Activated T-cell treated with anti-CD3 and anti-CD28 coated beads, Interleukin-2, amount 50 U/mL, for 24 hours (primary cell): ENCODE results near the gene TMEM151B.
"Not testable (repeated sequence)": the region's sequence is repeated elsewhere in the genome, so short reads cannot be mapped to it uniquely, and the experiment has no call there.

Source experiments
- DNase-seq: peaks from one replicate; pipeline ENCODE4 v3.0.0-alpha.2; 2020
- H3K27ac Mint-ChIP-seq: 2 replicates; pipeline ENCODE4 v1.8.0; 2020; ENCODE audit warnings: mild to moderate bottlenecking, mixed read lengths
- H3K27me3 Mint-ChIP-seq: 2 replicates; pipeline ENCODE4 v1.8.0; 2020; ENCODE audit warnings: mixed read lengths
- H3K36me3 Mint-ChIP-seq: 2 replicates; pipeline ENCODE4 v1.8.0; 2020; ENCODE audit warnings: low read depth, mixed read lengths
- H3K4me1 Mint-ChIP-seq: 2 replicates; pipeline ENCODE4 v1.8.0; 2020; ENCODE audit warnings: low read depth, mixed read lengths
- H3K4me3 Mint-ChIP-seq: 2 replicates; pipeline ENCODE4 v1.8.0; 2020; ENCODE audit warnings: mild to moderate bottlenecking, moderate library complexity, mixed read lengths
- H3K9me3 Mint-ChIP-seq: 2 replicates; pipeline ENCODE4 v1.8.0; 2020; ENCODE audit warnings: mixed read lengths

The TMEM151B gene

GRCh38 chr6:44304282-44305199 lies 34.3 kb downstream of the TMEM151B start:
- Mint-ChIP-seq H3K27ac (peak overlapping the region; percentile 29), H3K9me3 (no peaks in the 10 kb centered on the region), H3K36me3 (peaks cover 97% of the 10 kb centered on the region), H3K27me3 (no peaks in the 10 kb centered on the region), H3K4me1 (no peaks in the 10 kb centered on the region), H3K4me3 (no peak overlapping the region)
- peak; percentile 57 for DNase-seq

DNA sequence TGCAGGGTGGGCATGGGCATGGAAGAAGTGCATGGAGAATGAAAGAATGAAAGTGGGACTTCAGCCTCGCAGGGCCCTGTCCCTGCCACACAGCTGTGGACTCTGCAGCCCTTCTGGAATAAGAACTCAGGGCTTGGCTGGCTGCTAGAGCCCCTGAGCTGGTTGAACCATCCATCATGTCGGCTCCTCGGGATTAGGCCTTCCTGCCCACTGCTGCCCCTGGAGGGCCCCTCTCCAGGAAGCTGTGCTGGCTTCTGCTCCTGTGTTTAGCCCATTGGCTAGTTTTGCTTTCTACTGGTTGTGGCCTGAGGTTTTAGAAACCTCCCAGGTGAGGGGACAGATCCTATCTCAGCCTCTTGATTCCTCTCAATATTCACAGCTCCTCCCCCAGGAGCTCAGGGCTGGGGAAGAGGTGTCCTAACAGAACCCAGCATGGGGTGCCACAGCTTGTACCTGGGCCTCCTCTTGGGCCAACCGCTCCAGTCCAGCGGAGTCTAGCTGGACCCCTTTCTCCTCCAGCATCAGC lies 35.0 kb downstream of the TMEM151B start:
- no peaks in the 10 kb centered on the region for H3K27me3 Mint-ChIP-seq
- H3K36me3 Mint-ChIP-seq = peaks cover 97% of the 10 kb centered on the region
- no peaks in the 10 kb centered on the region for H3K9me3 Mint-ChIP-seq
- H3K4me1 Mint-ChIP-seq = no peaks in the 10 kb centered on the region
- H3K4me3 Mint-ChIP-seq = no peak overlapping the region
- DNase-seq = no peak
- peak overlapping the region; percentile 29 for H3K27ac Mint-ChIP-seq

- Mint-ChIP-seq H3K4me1 (peaks cover 5% of the 10 kb centered on the region), H3K4me3 (no peak overlapping the region), H3K9me3 (no peaks in the 10 kb centered on the region), H3K36me3 (peaks cover 97% of the 10 kb centered on the region), H3K27me3 (no peaks in the 10 kb centered on the region), H3K27ac (no peak overlapping the region)
- DNase-seq = no peak
Observed at GRCh38 chr6:44306710-44307109, 36.5 kb downstream of the TMEM151B start.

DNA sequence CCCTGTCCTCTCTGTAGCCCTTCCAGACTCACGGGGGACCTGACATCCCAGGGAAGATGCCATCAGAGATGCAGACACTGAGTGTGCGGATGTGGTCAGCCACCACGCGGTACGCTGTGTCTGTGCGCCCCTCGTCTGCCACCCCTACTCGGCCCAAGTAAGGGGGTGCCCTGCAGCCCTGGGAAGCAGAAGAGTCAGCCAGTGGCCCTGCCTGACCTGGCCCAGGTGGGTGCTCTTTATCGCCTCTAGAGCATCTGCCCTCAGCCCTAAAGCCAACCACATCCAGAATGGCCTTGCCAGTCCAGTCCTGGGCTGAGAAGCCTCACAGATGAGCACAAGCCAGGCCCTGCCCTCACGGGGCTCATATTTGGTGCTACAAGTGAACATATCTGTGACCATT lies 37.0 kb downstream of the TMEM151B start:
- no peaks in the 10 kb centered on the region for H3K27me3 Mint-ChIP-seq

GRCh38 chr6:44309092-44309491 lies 38.8 kb downstream of the TMEM151B start:
- Mint-ChIP-seq H3K27ac (no peak overlapping the region), H3K9me3 (no peaks in the 10 kb centered on the region), H3K4me1 (peaks cover 16% of the 10 kb centered on the region), H3K27me3 (no peaks in the 10 kb centered on the region), H3K36me3 (peaks cover 88% of the 10 kb centered on the region), H3K4me3 (no peak overlapping the region)
- DNase-seq = no peak

More for the DNA sequence above, 37.0 kb downstream of the TMEM151B start:
- H3K4me1 Mint-ChIP-seq = peaks cover 10% of the 10 kb centered on the region
- no peaks in the 10 kb centered on the region for H3K9me3 Mint-ChIP-seq
- H3K27ac Mint-ChIP-seq = no peak overlapping the region
- H3K4me3 Mint-ChIP-seq = no peak overlapping the region
- DNase-seq = no peak
- H3K36me3 Mint-ChIP-seq = peaks cover 97% of the 10 kb centered on the region

GRCh38 chr6:44309631-44310030 lies 39.4 kb downstream of the TMEM151B start:
- peaks cover 82% of the 10 kb centered on the region for H3K36me3 Mint-ChIP-seq
- H3K9me3 Mint-ChIP-seq = no peaks in the 10 kb centered on the region
- H3K27ac Mint-ChIP-seq = no peak overlapping the region
- DNase-seq = no peak
- no peaks in the 10 kb centered on the region for H3K27me3 Mint-ChIP-seq
- peaks cover 16% of the 10 kb centered on the region for H3K4me1 Mint-ChIP-seq
- H3K4me3 Mint-ChIP-seq = no peak overlapping the region

- Mint-ChIP-seq H3K27ac (peak overlapping the region; percentile 26), H3K36me3 (peaks cover 76% of the 10 kb centered on the region), H3K9me3 (no peaks in the 10 kb centered on the region), H3K4me1 (peaks cover 16% of the 10 kb centered on the region), H3K4me3 (no peak overlapping the region), H3K27me3 (no peaks in the 10 kb centered on the region)
- DNase-seq = no peak
Observed at GRCh38 chr6:44310241-44310640, 40.0 kb downstream of the TMEM151B start.

DNA sequence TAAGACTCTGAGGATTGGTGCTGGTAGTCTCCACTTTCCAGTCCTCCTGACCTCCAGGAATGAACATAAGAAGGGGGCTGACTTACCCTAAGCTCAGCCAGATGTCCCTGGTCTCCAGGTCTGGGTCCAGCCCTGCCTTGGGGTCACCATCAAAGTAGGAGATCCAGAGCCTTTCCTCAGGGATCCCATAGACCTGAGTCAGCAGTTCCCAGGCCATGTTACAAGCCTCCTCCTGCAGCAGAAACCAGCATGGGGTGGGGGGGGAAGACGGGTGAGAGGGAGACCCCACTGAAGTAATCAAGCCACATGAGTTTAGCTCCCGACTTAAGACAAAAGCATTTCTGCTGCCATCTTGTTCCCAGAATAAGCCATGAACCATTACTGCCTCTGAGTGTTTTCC lies 41.1 kb downstream of the TMEM151B start:
- H3K27ac Mint-ChIP-seq = peak overlapping the region; percentile 17
- H3K4me1 Mint-ChIP-seq = peaks cover 16% of the 10 kb centered on the region

GRCh38 chr6:44311767-44312166 lies 41.5 kb downstream of the TMEM151B start:
- H3K9me3 Mint-ChIP-seq = no peaks in the 10 kb centered on the region
- peaks cover 62% of the 10 kb centered on the region for H3K36me3 Mint-ChIP-seq
- no peak for DNase-seq
- H3K27me3 Mint-ChIP-seq = no peaks in the 10 kb centered on the region
- peak overlapping the region; percentile 96 for H3K27ac Mint-ChIP-seq
- H3K4me3 Mint-ChIP-seq = peak overlapping the region; percentile 94
- H3K4me1 Mint-ChIP-seq = peaks cover 16% of the 10 kb centered on the region

More for the DNA sequence above, 41.1 kb downstream of the TMEM151B start:
- peaks cover 66% of the 10 kb centered on the region for H3K36me3 Mint-ChIP-seq
- H3K27me3 Mint-ChIP-seq = no peaks in the 10 kb centered on the region
- no peak for DNase-seq
- H3K9me3 Mint-ChIP-seq = no peaks in the 10 kb centered on the region
- H3K4me3 Mint-ChIP-seq = peak overlapping the region; percentile 94

- no peaks in the 10 kb centered on the region for H3K9me3 Mint-ChIP-seq
- H3K27me3 Mint-ChIP-seq = peaks cover 2% of the 10 kb centered on the region
- peak within 1 kb of the TSS; percentile 94 for H3K4me3 Mint-ChIP-seq
- H3K27ac Mint-ChIP-seq = peak within 1 kb of the TSS; percentile 96
- peak; percentile 97 for DNase-seq
- H3K36me3 Mint-ChIP-seq = peaks cover 48% of the 10 kb centered on the region
- peaks cover 16% of the 10 kb centered on the region for H3K4me1 Mint-ChIP-seq
Observed at GRCh38 chr6:44312901-44313788, 42.9 kb downstream of the TMEM151B start, which contains the start of gene AARS2. TSS of gene AARS2 (minus strand) at chr6:44313347. CDS start at chr6:44313323, 24 bp downstream.

DNA sequence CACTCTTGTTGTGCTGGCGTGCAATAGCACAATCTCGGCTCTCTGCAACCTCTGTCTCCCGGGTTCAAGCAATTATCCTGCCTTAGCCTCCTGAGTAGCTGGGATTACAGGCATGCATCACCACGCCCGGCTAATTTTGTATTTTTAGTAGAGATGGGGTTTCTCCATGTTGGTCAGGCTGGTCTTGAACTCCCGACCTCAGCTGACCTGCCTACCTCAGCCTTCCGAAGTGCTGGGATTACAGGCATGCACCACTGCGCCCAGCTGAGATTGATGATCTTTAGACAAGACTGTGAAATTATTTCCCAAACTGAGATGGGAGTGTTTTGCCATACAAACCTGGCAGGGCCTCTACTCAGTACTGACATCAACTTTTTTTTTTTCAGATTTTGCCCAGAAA lies 44.4 kb downstream of the TMEM151B start:
- H3K27ac Mint-ChIP-seq, H3K4me3 Mint-ChIP-seq, DNase-seq, H3K9me3 Mint-ChIP-seq: not testable (repeated sequence)
- H3K4me1 Mint-ChIP-seq = peaks cover 16% of the 10 kb centered on the region
- H3K36me3 Mint-ChIP-seq = peaks cover 35% of the 10 kb centered on the region
- H3K27me3 Mint-ChIP-seq = peaks cover 15% of the 10 kb centered on the region

- Mint-ChIP-seq H3K36me3 (peaks cover 27% of the 10 kb centered on the region), H3K9me3 (no peaks in the 10 kb centered on the region), H3K27ac (no peak overlapping the region), H3K4me3 (no peak overlapping the region), H3K27me3 (peaks cover 24% of the 10 kb centered on the region), H3K4me1 (peaks cover 16% of the 10 kb centered on the region)
- DNase-seq = no peak
Observed at GRCh38 chr6:44315516-44315915, 45.3 kb downstream of the TMEM151B start.

- Mint-ChIP-seq H3K27ac (no peak overlapping the region), H3K4me1 (peaks cover 16% of the 10 kb centered on the region)
Observed at GRCh38 chr6:44315951-44316350, 45.7 kb downstream of the TMEM151B start.

DNA sequence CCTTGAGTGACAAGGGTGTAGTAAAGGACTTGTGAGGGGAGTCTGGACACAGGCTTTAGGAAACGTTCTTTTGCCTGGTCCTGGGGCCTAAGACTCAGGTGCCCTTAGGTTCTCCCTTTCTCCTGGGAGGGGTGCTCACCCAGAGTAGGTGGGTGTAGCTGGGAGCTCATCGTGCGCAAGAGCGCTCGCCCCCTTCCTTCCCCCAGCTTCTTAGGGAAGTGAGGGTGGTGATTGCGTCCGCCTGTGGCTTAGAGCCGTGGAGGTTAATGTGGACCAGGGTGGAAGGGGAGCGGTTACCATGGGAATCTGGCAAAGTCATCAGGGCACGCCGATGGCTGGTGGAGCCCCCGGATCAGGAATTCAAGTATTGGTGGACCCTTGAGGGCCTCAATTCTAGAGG lies 46.2 kb downstream of the TMEM151B start:
- Mint-ChIP-seq H3K4me3 (no peak overlapping the region), H3K9me3 (no peaks in the 10 kb centered on the region), H3K27ac (no peak overlapping the region), H3K36me3 (peaks cover 17% of the 10 kb centered on the region), H3K4me1 (peaks cover 14% of the 10 kb centered on the region), H3K27me3 (peaks cover 25% of the 10 kb centered on the region)
- no peak for DNase-seq

More at GRCh38 chr6:44315951-44316350, 45.7 kb downstream of the TMEM151B start:
- H3K4me3 Mint-ChIP-seq = no peak overlapping the region
- no peak for DNase-seq
- no peaks in the 10 kb centered on the region for H3K9me3 Mint-ChIP-seq
- H3K27me3 Mint-ChIP-seq = peaks cover 24% of the 10 kb centered on the region
- H3K36me3 Mint-ChIP-seq = peaks cover 22% of the 10 kb centered on the region
